Pancreas (tissue), 10 donors: ENCODE data around the gene ARID5B. TPM values are rescaled to one million over a fixed set of nuclear protein-coding genes. Genes with fewer than 3 reads are reported as not detected.

Experiments
- ATAC-seq, 4 donors: fragments of 200-7000 bp; cut with Tn5 transposase; one replicate each; pipeline versions ENCODE4 v1.8.0 to v1.9.1; 2020; ENCODE audit warnings: mild to moderate bottlenecking in 4 of 4, moderate library complexity in 4 of 4
- DNase-seq, 6 donors: peaks; one replicate each; pipeline ENCODE4 v3.0.0-alpha.2; 2020
- FAIRE-seq: peaks from 2 replicates; lab custom pipeline; 2012; peaks lifted over from hg19 to GRCh38; lab: Jason Lieb, UNC
- H3K27ac ChIP-seq, 4 donors: fragments of 200-600 bp; sonication (generic); 1 replicate in 3 of 4; 2 replicates in 1 of 4; pipeline versions ENCODE4 v1.5.0 to v1.8.0; 2020
- H3K27me3 ChIP-seq, 4 donors: fragments of 200-600 bp; one replicate each; pipeline ENCODE4 v1.8.0; 2021
- H3K36me3 ChIP-seq, 3 donors: fragments of 200-600 bp; sonication (generic) in 1 of 3; one replicate each; pipeline versions ENCODE4 v1.5.0 to v1.8.0; 2020 to 2021
- H3K4me1 ChIP-seq, 3 donors: fragments of 200-600 bp; one replicate each; pipeline ENCODE4 v1.8.0; 2021
- H3K4me3 ChIP-seq, 4 donors: fragments of 200-600 bp; sonication (generic) in 2 of 4; one replicate each; pipeline versions ENCODE4 v1.5.0 to v1.8.0; 2020 to 2021
- H3K9me3 ChIP-seq, 4 donors: fragments of 200-600 bp; one replicate each; pipeline ENCODE4 v1.8.0; 2021
- WGBS, 2 donors: extraction: QIAGEN DNeasy Blood & Tissue Kit; methylation state at CpG; one replicate each; pipeline ENCODE4 v1.1.7; 2013; 5-methylcytosine and 5-hydroxymethylcytosine counted together
- intact Hi-C, 3 donors: fragments of 100-400 bp; cut with DNase I; formaldehyde crosslinking; loops; one replicate each; pipeline versions ENCODE4 v1.11.1 to v1.14.2; 2022
- polyA plus RNA-seq, 2 donors: library from polyadenylated mRNA; stranded (reverse); fragments of 200-250 nt; gene quantifications; one replicate each; pipeline ENCODE4 v1.2.3, GENCODE V29; 2013
- total RNA-seq, 6 donors: library from RNA; stranded (reverse); fragmentation: NEBNext Ultra II Directional in 4 of 6; extraction: Animal tissue kit (Norgen Biotek cat#: 25700) in 4 of 6; gene quantifications; one replicate each; pipeline versions ENCODE4 v1.2.1 to v1.2.4, GENCODE V29; 2021 to 2023
- TF ChIP-seq, protein P1 (sequence below), 4 donors: fragments of 200-600 bp; sonication (generic) in 3 of 4; IDR thresholded peaks; one replicate each; pipeline versions ENCODE4 v1.5.0 to v1.8.0; 2021; ENCODE audit warnings: antibody characterized with exemption in 4 of 4
- donor health status: healthy with polysubstance abuse.
- donor health status: DM: no; HTN: no; CAD: no; lungs with moderate emphysema.
- donor health status: DM: no; HTN: no; CAD: no.
- donor health status: control.
- donor health status: control.
- donor health status: Bipolar disorder and iron deficiency.
- donor health status: DM: yes; HTN: yes; CAD: no.
- donor health status: DM: no; HTN: no; CAD: no.
- donor health status: DM: no; HTN: no; CAD: no.
- donor health status: DM: yes; HTN: yes; CAD: no.

Gene ARID5B
- total and polyA plus RNA-seq, 8 donors, result 2.6 to 13.0 (median 5.0) TPM

DNA sequence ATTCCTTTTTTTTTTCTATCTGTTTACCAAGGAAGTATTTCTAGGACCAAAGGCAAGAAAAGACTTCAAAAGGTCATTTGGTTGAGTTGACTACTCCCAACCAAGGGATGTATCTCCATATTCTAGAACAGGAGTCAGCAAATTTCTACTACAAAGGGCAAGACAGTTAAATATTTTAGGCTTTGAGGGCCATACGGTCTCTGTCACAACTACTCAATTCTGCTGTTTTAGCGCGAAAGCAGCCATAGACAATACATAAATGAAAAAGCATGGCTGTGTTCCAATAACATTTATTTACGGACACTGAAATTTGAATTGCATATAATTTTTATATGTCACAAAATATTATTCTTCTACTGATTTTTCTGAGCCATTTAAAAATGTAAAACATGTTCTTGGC lies 8.5 kb upstream of the ARID5B start:
- TF ChIP-seq, protein P1, sequence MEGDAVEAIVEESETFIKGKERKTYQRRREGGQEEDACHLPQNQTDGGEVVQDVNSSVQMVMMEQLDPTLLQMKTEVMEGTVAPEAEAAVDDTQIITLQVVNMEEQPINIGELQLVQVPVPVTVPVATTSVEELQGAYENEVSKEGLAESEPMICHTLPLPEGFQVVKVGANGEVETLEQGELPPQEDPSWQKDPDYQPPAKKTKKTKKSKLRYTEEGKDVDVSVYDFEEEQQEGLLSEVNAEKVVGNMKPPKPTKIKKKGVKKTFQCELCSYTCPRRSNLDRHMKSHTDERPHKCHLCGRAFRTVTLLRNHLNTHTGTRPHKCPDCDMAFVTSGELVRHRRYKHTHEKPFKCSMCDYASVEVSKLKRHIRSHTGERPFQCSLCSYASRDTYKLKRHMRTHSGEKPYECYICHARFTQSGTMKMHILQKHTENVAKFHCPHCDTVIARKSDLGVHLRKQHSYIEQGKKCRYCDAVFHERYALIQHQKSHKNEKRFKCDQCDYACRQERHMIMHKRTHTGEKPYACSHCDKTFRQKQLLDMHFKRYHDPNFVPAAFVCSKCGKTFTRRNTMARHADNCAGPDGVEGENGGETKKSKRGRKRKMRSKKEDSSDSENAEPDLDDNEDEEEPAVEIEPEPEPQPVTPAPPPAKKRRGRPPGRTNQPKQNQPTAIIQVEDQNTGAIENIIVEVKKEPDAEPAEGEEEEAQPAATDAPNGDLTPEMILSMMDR (IDR thresholded peaks at IDR 0.05), result no peak
- WGBS, 2 donors, result 95% methylated on average over 4 of the region's 4 CpGs
- H3K27ac ChIP-seq, result no peak overlapping the region
- no peak overlapping the region for H3K4me3 ChIP-seq
- H3K36me3 ChIP-seq, result no peaks in the 10 kb centered on the region
- intact Hi-C loops, result loop anchor here in 1 of 3 donors (10.0 kb wide), 1 partner anchor 362 kb away; no protein-coding TSS in a partner anchor
- H3K27me3 ChIP-seq, result no peaks in the 10 kb centered on the region
- ATAC-seq, result no peak
- FAIRE-seq, result no peak
- peaks cover 2 to 3% (median 3%) of the 10 kb centered on the region in 3 donors for H3K4me1 ChIP-seq
- no peaks in the 10 kb centered on the region for H3K9me3 ChIP-seq
- DNase-seq, result no peak

DNA sequence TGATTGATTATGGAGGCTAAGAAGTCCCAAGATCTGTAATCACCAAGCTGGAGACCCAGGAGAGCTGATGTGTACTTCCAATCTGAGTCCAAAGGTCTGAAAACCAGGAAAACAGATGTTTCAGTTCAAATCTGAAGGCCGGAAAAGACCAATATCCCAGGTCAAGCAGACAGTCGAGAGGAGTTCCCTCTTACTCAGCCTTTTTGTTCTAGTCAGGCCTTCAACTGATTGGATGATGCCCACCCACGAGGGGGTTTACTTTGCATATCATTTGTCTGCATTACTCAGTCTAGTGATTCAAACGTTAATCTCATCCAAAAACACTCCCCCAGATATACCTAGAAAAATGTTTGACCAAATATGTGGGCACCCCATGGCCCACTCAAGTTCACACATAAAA lies 7.4 kb upstream of the ARID5B start:
- Histone ChIP-seq H3K27me3 (no peaks in the 10 kb centered on the region), H3K4me3 (no peak overlapping the region), H3K36me3 (no peaks in the 10 kb centered on the region), H3K27ac (no peak overlapping the region), H3K4me1 (peaks cover 6 to 9% (median 7%) of the 10 kb centered on the region in 3 donors), H3K9me3 (no peaks in the 10 kb centered on the region)
- ATAC-seq (no peak), FAIRE-seq (no peak), DNase-seq (no peak)
- 42% methylated on average over 4 of the region's 4 CpGs for WGBS, 2 donors
- intact Hi-C loops, result loop anchor here in 1 of 3 donors (10.0 kb wide), 1 partner anchor 361 kb away; no protein-coding TSS in a partner anchor
- TF ChIP-seq, protein P1 (IDR thresholded peaks at IDR 0.05), result no peak

DNA sequence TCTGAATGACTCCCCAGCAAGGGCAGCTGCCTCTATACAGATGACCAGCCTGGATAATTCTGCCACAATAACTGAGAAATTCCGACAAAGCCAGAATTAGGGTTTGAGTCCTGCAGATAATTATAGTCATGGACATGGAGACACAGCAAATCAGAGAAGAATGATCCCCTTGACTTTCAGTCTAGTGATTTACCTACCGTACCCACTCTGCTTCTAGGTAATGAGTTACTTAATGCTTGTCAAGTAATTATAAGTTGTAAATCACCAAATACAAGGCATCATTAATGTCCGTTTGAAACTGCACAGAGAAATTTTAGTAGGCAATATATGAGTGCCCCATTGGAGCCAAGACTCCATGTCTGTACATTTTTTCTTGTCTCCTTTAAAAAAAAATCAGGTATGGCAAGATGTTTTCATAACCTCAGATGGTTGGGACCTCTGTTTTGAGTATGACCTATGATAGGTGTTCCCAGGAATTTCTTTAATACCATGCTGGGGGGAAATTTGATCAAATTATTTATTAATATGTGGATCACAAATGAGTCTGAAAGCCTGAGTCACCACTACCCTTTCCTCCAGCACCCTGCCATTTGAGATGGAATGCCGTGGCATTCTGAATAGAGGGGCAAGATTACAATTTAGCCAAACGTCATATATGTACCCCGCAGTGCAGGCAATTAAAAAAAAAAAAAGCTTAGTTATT lies 5.5 kb upstream of the ARID5B start:
- intact Hi-C loops, result loop anchor here in 1 of 3 donors (10.0 kb wide), 1 partner anchor 359 kb away; no protein-coding TSS in a partner anchor
- H3K4me3 ChIP-seq, result no peak overlapping the region
- no peaks in the 10 kb centered on the region for H3K27me3 ChIP-seq
- no peak for ATAC-seq
- no peak for DNase-seq
- H3K4me1 ChIP-seq, result peaks cover 7 to 15% (median 11%) of the 10 kb centered on the region in 3 donors
- no peak for FAIRE-seq
- H3K27ac ChIP-seq, result no peak overlapping the region
- H3K36me3 ChIP-seq, result no peaks in the 10 kb centered on the region
- TF ChIP-seq, protein P1 (IDR thresholded peaks at IDR 0.05), result no peak
- 69 to 76% methylated on average over 6 of the region's 6 CpGs for WGBS, 2 donors
- H3K9me3 ChIP-seq, result no peaks in the 10 kb centered on the region

DNA sequence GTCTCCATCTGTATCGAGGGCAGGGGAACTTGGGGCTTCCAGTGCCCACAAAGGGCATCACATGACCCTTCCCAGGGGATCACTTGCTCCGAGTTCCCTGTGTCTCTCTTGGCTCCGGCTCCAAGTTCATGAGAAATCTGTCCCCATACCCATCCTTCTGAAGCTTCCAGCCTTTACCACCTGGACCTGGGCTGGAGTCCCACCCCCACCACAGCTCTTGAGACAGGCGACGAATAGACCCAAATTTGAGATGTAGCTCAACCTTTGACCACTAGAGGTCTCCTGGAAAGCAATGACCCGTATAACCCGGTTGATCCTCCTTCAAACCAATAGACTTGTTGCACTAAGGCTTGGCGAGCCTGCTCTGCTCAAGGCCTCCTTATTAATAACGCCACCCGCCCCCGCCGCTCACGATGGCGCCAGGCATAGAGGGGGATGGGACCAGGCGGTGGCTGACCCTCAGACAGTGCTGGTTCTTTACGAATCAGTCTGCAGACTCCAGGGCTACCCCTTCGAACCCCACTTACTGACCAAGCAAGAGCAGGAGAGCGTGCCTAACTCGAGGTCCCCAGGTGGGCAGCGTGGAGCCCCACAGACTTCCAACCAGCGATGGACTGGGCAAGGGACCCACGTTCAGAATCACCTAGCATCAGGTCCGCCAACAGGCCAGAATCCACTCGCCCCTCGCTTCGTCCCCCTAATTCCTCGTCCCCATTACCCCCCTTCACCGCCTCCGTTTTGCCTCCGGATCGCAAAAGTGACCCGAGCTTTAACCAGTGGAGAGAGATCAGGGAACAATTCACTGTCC lies 4.4 kb upstream of the ARID5B start:
- Histone ChIP-seq H3K27ac (peak overlapping the region; percentile 28 to 76 (median 50)), H3K27me3 (no peaks in the 10 kb centered on the region), H3K4me3 (peak overlapping the region; percentile 19 to 55 (median 37)), H3K36me3 (no peaks in the 10 kb centered on the region), H3K9me3 (no peaks in the 10 kb centered on the region), H3K4me1 (peaks cover 7 to 15% (median 11%) of the 10 kb centered on the region in 3 donors)
- TF ChIP-seq, protein P1 (IDR thresholded peaks at IDR 0.05), result peak; percentile 60 to 69 (median 62)
- 7 to 11% methylated on average over 32 of the region's 32 CpGs for WGBS, 2 donors
- DNase-seq (peak; percentile 57 to 81 (median 76)), FAIRE-seq (no peak), ATAC-seq (peak; percentile 85 to 88 (median 86))
- intact Hi-C loops, result loop anchor here in 1 of 3 donors (10.0 kb wide), 1 partner anchor 358 kb away; no protein-coding TSS in a partner anchor
